ENCODE data around the gene AGBL1.

Gene AGBL1

GRCh38 chr15:86659724-86660411 lies 580.2 kb downstream of the AGBL1 start:
- no peak for DNase-seq

GRCh38 chr15:86661580-86661979 lies 581.9 kb downstream of the AGBL1 start:
- no peak for DNase-seq

GRCh38 chr15:86663304-86663703 lies 583.6 kb downstream of the AGBL1 start:
- no peak for DNase-seq

- no peak for DNase-seq
Observed at GRCh38 chr15:86663979-86664378, 584.3 kb downstream of the AGBL1 start.

- no peak for DNase-seq
Observed at GRCh38 chr15:86664581-86664980, 584.9 kb downstream of the AGBL1 start.

- no peak for DNase-seq
Observed at GRCh38 chr15:86676002-86676401, 596.3 kb downstream of the AGBL1 start.

GRCh38 chr15:86677278-86677677 lies 597.6 kb downstream of the AGBL1 start:
- DNase-seq: no peak

GRCh38 chr15:86685263-86685662 lies 605.6 kb downstream of the AGBL1 start:
- no peak for DNase-seq

GRCh38 chr15:86689006-86689405 lies 609.3 kb downstream of the AGBL1 start:
- DNase-seq: no peak

GRCh38 chr15:86690566-86690965 lies 610.9 kb downstream of the AGBL1 start:
- no peak for DNase-seq

- no peak for DNase-seq
Observed at GRCh38 chr15:86691091-86691663, 611.5 kb downstream of the AGBL1 start.

GRCh38 chr15:86700864-86701610 lies 621.4 kb downstream of the AGBL1 start:
- DNase-seq: no peak

- DNase-seq: no peak
Observed at GRCh38 chr15:86701611-86701963, 621.9 kb downstream of the AGBL1 start.

- DNase-seq: no peak
Observed at GRCh38 chr15:86706813-86707212, 627.1 kb downstream of the AGBL1 start.

GRCh38 chr15:86711476-86711875 lies 631.8 kb downstream of the AGBL1 start:
- DNase-seq: no peak

GRCh38 chr15:86714241-86714640 lies 634.6 kb downstream of the AGBL1 start:
- no peak for DNase-seq

- DNase-seq: no peak
Observed at GRCh38 chr15:86725628-86726027, 646.0 kb downstream of the AGBL1 start.

GRCh38 chr15:86735247-86736040 lies 655.8 kb downstream of the AGBL1 start:
- DNase-seq: no peak

- DNase-seq: no peak
Observed at GRCh38 chr15:86741917-86742316, 662.2 kb downstream of the AGBL1 start.

GRCh38 chr15:86743283-86743903 lies 663.7 kb downstream of the AGBL1 start:
- DNase-seq: no peak

- no peak for DNase-seq
Observed at GRCh38 chr15:86744198-86744780, 664.6 kb downstream of the AGBL1 start.

GRCh38 chr15:86751116-86751515 lies 671.4 kb downstream of the AGBL1 start:
- no peak for DNase-seq

- DNase-seq: no peak
Observed at GRCh38 chr15:86754846-86755245, 675.2 kb downstream of the AGBL1 start.

Data from NCI-H1436 treated with DMSO at 0.1 percent for 48 hours (cell line).